Measurements from ENCODE around the gene KREMEN2.
A peak's percentile ranks its signal among the peaks of the same experiment; 100 is the strongest.
"Not testable (repeated sequence)": the region's sequence is repeated elsewhere in the genome, so short reads cannot be mapped to it uniquely, and the experiment has no call there.

The KREMEN2 gene

GRCh38 chr16:2924901-2925755 is 38.9 kb upstream of the KREMEN2 start:
- TF ChIP-seq CTCF (IDR thresholded peaks at IDR 0.05), result no peak
- H3K36me3 ChIP-seq (ENCODE audit: control insufficient read depth, insufficient read depth, low read length), result no peaks in the 10 kb centered on the region

GRCh38 chr16:2925951-2926649 is 38.0 kb upstream of the KREMEN2 start:
- Histone ChIP-seq H3K79me2 (peaks cover 46% of the 10 kb centered on the region), H2AFZ (no peak overlapping the region), H3K27ac (no peak overlapping the region), H3K9me3 (ENCODE audit: control insufficient read depth, low read length) (no peaks in the 10 kb centered on the region), H3K27me3 (ENCODE audit: control insufficient read depth, insufficient read depth, low read length) (no peaks in the 10 kb centered on the region), H3K4me1 (no peaks in the 10 kb centered on the region), H3K36me3 (ENCODE audit: control insufficient read depth, insufficient read depth, low read length) (no peaks in the 10 kb centered on the region), H3K4me3 (ENCODE audit: low read depth, low read length) (no peak overlapping the region), H3K9ac (no peak overlapping the region), H3K4me2 (ENCODE audit: low read length) (no peak overlapping the region)
- no peak for TF ChIP-seq CTCF (IDR thresholded peaks at IDR 0.05)

More at GRCh38 chr16:2924901-2925755, 38.9 kb upstream of the KREMEN2 start:
- H3K79me2 ChIP-seq, result peaks cover 50% of the 10 kb centered on the region
- H3K27me3 ChIP-seq (ENCODE audit: control insufficient read depth, insufficient read depth, low read length), result no peaks in the 10 kb centered on the region
- no peak overlapping the region for H3K4me3 ChIP-seq (ENCODE audit: low read depth, low read length)
- no peaks in the 10 kb centered on the region for H3K4me1 ChIP-seq
- H3K27ac ChIP-seq, result no peak overlapping the region
- no peak overlapping the region for H3K4me2 ChIP-seq (ENCODE audit: low read length)
- H3K9ac ChIP-seq, result no peak overlapping the region
- no peaks in the 10 kb centered on the region for H3K9me3 ChIP-seq (ENCODE audit: control insufficient read depth, low read length)
- H2AFZ ChIP-seq, result no peak overlapping the region

- no peaks in the 10 kb centered on the region for H3K4me1 ChIP-seq
- H2AFZ ChIP-seq, result no peak overlapping the region
- H3K9me3 ChIP-seq (ENCODE audit: control insufficient read depth, low read length), result no peaks in the 10 kb centered on the region
- H3K79me2 ChIP-seq, result peaks cover 47% of the 10 kb centered on the region
- no peak overlapping the region for H3K27ac ChIP-seq
- no peaks in the 10 kb centered on the region for H3K27me3 ChIP-seq (ENCODE audit: control insufficient read depth, insufficient read depth, low read length)
- no peak for TF ChIP-seq CTCF (IDR thresholded peaks at IDR 0.05)
- H3K4me2 ChIP-seq (ENCODE audit: low read length), result peak overlapping the region; percentile 18
- H3K36me3 ChIP-seq (ENCODE audit: control insufficient read depth, insufficient read depth, low read length), result no peaks in the 10 kb centered on the region
- H3K4me3 ChIP-seq (ENCODE audit: low read depth, low read length), result no peak overlapping the region
- H3K9ac ChIP-seq, result no peak overlapping the region
These were observed 37.5 kb upstream of the KREMEN2 start for GRCh38 chr16:2926650-2926999.

DNA sequence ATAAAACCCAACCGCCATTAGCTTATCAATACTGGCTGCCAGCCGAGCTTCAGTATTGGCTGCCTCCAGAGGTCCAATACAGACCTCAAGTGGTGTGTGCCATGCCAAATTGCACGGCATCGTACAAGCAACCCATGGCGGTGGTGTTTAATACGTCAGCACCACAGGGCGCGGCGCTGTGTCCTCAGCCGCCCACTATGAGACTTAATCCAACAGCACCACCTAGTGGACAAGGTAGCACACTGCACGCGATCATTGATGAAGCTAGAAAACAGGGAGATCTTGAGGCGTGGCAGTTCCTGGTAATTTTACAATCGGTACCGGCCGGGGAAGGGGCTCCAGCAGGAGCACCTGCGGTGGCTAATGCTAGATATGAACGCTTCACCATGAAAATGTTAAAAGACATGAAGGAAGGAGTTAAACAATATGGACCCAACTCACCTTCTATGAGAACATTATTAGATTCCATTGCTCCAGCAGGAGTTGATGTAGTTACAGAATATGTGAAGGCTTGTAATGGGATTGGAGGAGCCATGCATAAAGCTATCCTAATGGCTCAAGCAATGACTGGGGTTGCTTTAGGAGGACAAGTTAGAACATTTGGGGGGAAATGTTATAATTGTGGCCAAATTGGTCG is 36.9 kb upstream of the KREMEN2 start:
- H3K4me3 ChIP-seq (ENCODE audit: low read depth, low read length), result no peak overlapping the region
- no peak overlapping the region for H3K27ac ChIP-seq
- H3K4me2 ChIP-seq (ENCODE audit: low read length), result peak overlapping the region; percentile 18
- no peaks in the 10 kb centered on the region for H3K36me3 ChIP-seq (ENCODE audit: control insufficient read depth, insufficient read depth, low read length)
- no peaks in the 10 kb centered on the region for H3K9me3 ChIP-seq (ENCODE audit: control insufficient read depth, low read length)
- H3K4me1 ChIP-seq, result no peaks in the 10 kb centered on the region
- H2AFZ ChIP-seq, result no peak overlapping the region
- H3K27me3 ChIP-seq (ENCODE audit: control insufficient read depth, insufficient read depth, low read length), result no peaks in the 10 kb centered on the region
- TF ChIP-seq CTCF (IDR thresholded peaks at IDR 0.05), result peak; percentile 99
- H3K79me2 ChIP-seq, result peaks cover 47% of the 10 kb centered on the region
- H3K9ac ChIP-seq, result no peak overlapping the region

DNA sequence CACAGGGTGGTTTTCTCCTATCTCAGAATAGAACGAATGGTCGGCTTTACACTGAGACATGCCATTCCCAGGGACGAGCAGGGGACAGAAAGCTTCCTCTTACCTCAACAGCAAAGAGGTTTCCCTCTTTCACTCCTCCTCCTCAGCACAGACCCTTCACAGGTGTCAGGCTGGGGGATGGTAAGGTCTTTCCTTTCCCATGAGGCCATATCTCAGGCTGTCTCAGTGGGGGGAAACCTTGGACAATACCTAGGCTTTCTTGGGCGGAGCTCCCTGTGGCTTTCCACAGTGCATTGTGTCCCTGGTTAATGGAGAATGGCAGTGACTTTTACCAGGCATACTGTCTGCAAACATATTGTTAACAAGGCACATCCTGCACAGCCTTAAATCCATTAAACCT is 35.9 kb upstream of the KREMEN2 start:
- H3K4me3 ChIP-seq (ENCODE audit: low read depth, low read length); H2AFZ ChIP-seq; H3K27me3 ChIP-seq (ENCODE audit: control insufficient read depth, insufficient read depth, low read length); H3K9ac ChIP-seq; H3K4me2 ChIP-seq (ENCODE audit: low read length); H3K36me3 ChIP-seq (ENCODE audit: control insufficient read depth, insufficient read depth, low read length); H3K27ac ChIP-seq; H3K9me3 ChIP-seq (ENCODE audit: control insufficient read depth, low read length); H3K4me1 ChIP-seq: not testable (repeated sequence)
- H3K79me2 ChIP-seq, result peaks cover 45% of the 10 kb centered on the region
